MM.1S (cell line): ENCODE measurements around the gene PKP2.
"Not testable (repeated sequence)": the region's sequence is repeated elsewhere in the genome, so short reads cannot be mapped to it uniquely, and the experiment has no call there.

ENCODE experiments used
- DNase-seq: peaks from one replicate; pipeline ENCODE4 v3.0.0-alpha.2; 2015
- H2AFZ ChIP-seq: fragments of 300-600 bp; sonication (generic); 2 replicates; pipeline ENCODE4 v1.6.0; 2016; ENCODE audit warnings: antibody characterized with exemption, low read length
- H3F3A ChIP-seq: fragments of 300-600 bp; sonication (generic); 2 replicates; pipeline ENCODE4 v1.6.1; 2016; ENCODE audit warnings: mild to moderate bottlenecking, antibody characterized with exemption, low read length, moderate library complexity, mixed read lengths; ENCODE audit not compliant: insufficient read depth
- H3K27ac ChIP-seq: fragments of 300-600 bp; sonication (generic); 2 replicates; pipeline ENCODE4 v1.5.1; 2016; ENCODE audit warnings: mild to moderate bottlenecking, low read length
- H3K27me3 ChIP-seq: fragments of 300-600 bp; sonication (generic); replicated peaks from 2 replicates; pipeline ENCODE4 v1.6.0; 2016; ENCODE audit warnings: low read length; ENCODE audit not compliant: insufficient read depth
- H3K36me3 ChIP-seq: fragments of 300-600 bp; sonication (generic); replicated peaks from 2 replicates; pipeline ENCODE4 v1.6.1; 2016; ENCODE audit warnings: mild to moderate bottlenecking, low read length, mixed read lengths; ENCODE audit not compliant: insufficient read depth
- H3K4me1 ChIP-seq: fragments of 300-600 bp; sonication (generic); 2 replicates; pipeline ENCODE4 v1.6.1; 2016; ENCODE audit warnings: low read length, mixed read lengths
- H3K4me2 ChIP-seq: fragments of 300-600 bp; sonication (generic); 2 replicates; pipeline ENCODE4 v1.6.0; 2016; ENCODE audit warnings: low read depth, low read length
- H3K4me3 ChIP-seq: fragments of 300-600 bp; sonication (generic); 2 replicates; pipeline ENCODE4 v1.5.1; 2016; ENCODE audit warnings: low read length, mixed read lengths
- H3K79me2 ChIP-seq: fragments of 300-600 bp; sonication (generic); 2 replicates; pipeline ENCODE4 v1.6.1; 2016; ENCODE audit warnings: mixed run types, low read length, mixed read lengths
- H3K9ac ChIP-seq: fragments of 300-600 bp; sonication (generic); 2 replicates; pipeline ENCODE4 v1.6.1; 2016; ENCODE audit warnings: low read length, mixed read lengths
- H3K9me2 ChIP-seq: fragments of 300-600 bp; sonication (generic); replicated peaks from 2 replicates; pipeline ENCODE4 v1.6.1; 2016; ENCODE audit warnings: mild to moderate bottlenecking, low read length, mixed read lengths; ENCODE audit not compliant: insufficient read depth
- H3K9me3 ChIP-seq: fragments of 300-600 bp; sonication (generic); replicated peaks from 2 replicates; pipeline ENCODE4 v1.6.1; 2016; ENCODE audit warnings: mild to moderate bottlenecking, low read length, mixed read lengths; ENCODE audit not compliant: insufficient read depth
- H4K20me1 ChIP-seq: fragments of 300-600 bp; sonication (generic); 2 replicates; pipeline ENCODE4 v1.6.1; 2016; ENCODE audit warnings: mild to moderate bottlenecking, low read length, moderate library complexity, mixed read lengths; ENCODE audit not compliant: insufficient read depth
- CTCF ChIP-seq: fragments of 300-600 bp; sonication (generic); IDR thresholded peaks from 2 replicates; pipeline ENCODE4 v1.5.1; 2016; ENCODE audit warnings: antibody characterized with exemption, low read length, mixed read lengths
- EZH2 ChIP-seq: fragments of 300-600 bp; sonication (generic); optimal IDR thresholded peaks from 2 replicates; pipeline ENCODE3; 2017; ENCODE audit warnings: low read depth, mild to moderate bottlenecking, antibody characterized with exemption, low read length, mixed read lengths
- EZH2phosphoT487 ChIP-seq: fragments of 300-600 bp; sonication (generic); IDR thresholded peaks from 2 replicates; pipeline ENCODE4 v1.6.1; 2018; ENCODE audit warnings: antibody characterized with exemption, low read length

PKP2 gene

DNA sequence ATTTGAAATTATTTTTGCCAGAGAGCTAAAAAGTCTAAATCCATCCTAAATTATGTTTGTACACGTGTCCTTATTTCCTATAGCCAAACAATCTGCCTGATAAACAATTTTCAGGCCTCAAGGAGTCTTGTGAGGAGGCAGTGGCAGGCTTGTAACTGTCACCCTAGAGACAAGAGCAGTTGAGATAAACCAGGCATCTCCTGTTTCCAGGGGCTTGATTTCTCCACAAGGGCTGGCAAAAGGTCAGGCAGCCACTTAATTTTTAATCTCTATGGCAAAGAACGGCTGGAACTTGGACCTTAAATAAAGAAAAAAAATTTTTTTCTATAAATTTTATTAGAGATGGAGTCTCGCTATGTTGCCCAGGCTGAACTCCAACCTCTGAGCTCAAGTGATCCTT lies 15.5 kb downstream of the PKP2 start:
- H4K20me1 ChIP-seq, result peaks cover under 1% of the 10 kb centered on the region; the same call in 1 of the 2 replicates
- TF ChIP-seq EZH2 (no peak), CTCF (no peak), EZH2phosphoT487 (no peak)

DNA sequence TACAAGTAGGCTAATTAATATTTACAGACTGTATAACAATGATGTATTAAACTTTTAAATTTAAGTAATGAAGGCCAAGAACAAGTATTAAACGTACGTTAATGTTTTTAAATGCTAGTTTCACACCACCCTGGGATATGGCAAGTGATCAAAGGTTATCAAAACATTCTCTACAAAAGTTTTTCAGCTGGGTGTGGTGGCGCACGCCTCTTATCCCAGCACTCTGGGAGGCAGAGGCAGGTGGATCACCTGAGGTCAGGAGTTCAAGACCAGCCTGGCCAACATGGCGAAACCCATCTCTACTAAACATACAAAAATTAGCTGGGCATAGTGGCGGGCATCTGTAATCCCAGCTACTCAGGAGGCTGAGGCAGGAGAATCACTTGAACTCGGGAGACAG lies 17.5 kb downstream of the PKP2 start:
- H3K27me3 ChIP-seq, DNase-seq, H3F3A ChIP-seq, H3K9ac ChIP-seq, H3K4me3 ChIP-seq, H2AFZ ChIP-seq, H4K20me1 ChIP-seq, H3K27ac ChIP-seq, H3K4me2 ChIP-seq, H3K9me3 ChIP-seq, H3K9me2 ChIP-seq: not testable (repeated sequence)
- Histone ChIP-seq H3K36me3 (peaks cover 23% of the 10 kb centered on the region), H3K4me1 (peaks cover 41% of the 10 kb centered on the region), H3K79me2 (peaks cover 100% of the 10 kb centered on the region)

More for the DNA sequence above, 15.5 kb downstream of the PKP2 start:
- DNase-seq, result no peak
- Histone ChIP-seq H3K4me2 (no peak overlapping the region), H3K9ac (no peak overlapping the region), H3K9me2 (no peaks in the 10 kb centered on the region), H3K79me2 (peaks cover 92% of the 10 kb centered on the region), H2AFZ (no peak overlapping the region), H3K36me3 (peaks cover 15% of the 10 kb centered on the region), H3K4me3 (no peak overlapping the region), H3K9me3 (no peaks in the 10 kb centered on the region), H3K27ac (no peak overlapping the region), H3F3A (peaks cover 15% of the 10 kb centered on the region), H3K27me3 (no peaks in the 10 kb centered on the region), H3K4me1 (peaks cover 39% of the 10 kb centered on the region)

- Histone ChIP-seq H3K36me3 (peaks cover 23% of the 10 kb centered on the region), H3K27me3 (no peaks in the 10 kb centered on the region), H3K27ac (no peak overlapping the region), H4K20me1 (peaks cover 10% of the 10 kb centered on the region; the same call in 1 of the 2 replicates), H3K9me2 (no peaks in the 10 kb centered on the region), H3F3A (no peaks in the 10 kb centered on the region), H3K79me2 (peaks cover 100% of the 10 kb centered on the region), H2AFZ (no peak overlapping the region), H3K9ac (no peak overlapping the region), H3K9me3 (no peaks in the 10 kb centered on the region), H3K4me2 (no peak overlapping the region), H3K4me1 (peaks cover 36% of the 10 kb centered on the region), H3K4me3 (no peak overlapping the region)
- TF ChIP-seq EZH2 (no peak), CTCF (no peak), EZH2phosphoT487 (no peak)
- no peak for DNase-seq
Observed at GRCh38 chr12:32877601-32878459, 18.7 kb downstream of the PKP2 start.

DNA sequence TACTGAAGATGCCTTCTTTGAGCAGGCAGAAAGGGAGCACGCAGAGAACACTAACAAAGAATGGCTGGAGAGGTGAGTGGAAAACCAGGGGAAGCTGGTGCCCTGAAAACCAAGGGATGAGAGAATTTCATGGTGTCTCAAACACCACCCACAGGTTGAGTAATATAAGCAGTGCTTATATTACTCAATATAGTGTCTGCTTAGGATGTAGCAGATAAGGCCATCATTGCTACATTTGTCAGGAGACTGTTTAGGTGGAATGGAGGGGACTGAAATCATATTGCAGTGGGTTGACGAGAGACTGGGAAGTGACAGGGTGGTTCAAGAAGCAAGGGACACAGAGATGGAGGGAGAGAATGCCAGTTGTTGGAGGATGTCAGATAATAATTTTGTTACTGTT lies 20.6 kb downstream of the PKP2 start:
- Histone ChIP-seq H3K27me3 (no peaks in the 10 kb centered on the region), H3K4me2 (peak overlapping the region; percentile 10; the same call in 1 of the 2 replicates), H3K27ac (no peak overlapping the region), H3F3A (no peaks in the 10 kb centered on the region), H3K9me2 (no peaks in the 10 kb centered on the region), H3K9ac (no peak overlapping the region), H3K79me2 (peaks cover 99% of the 10 kb centered on the region), H4K20me1 (peaks cover 10% of the 10 kb centered on the region; the same call in 1 of the 2 replicates), H3K4me3 (no peak overlapping the region), H3K36me3 (peaks cover 28% of the 10 kb centered on the region), H3K4me1 (peaks cover 29% of the 10 kb centered on the region), H2AFZ (no peak overlapping the region), H3K9me3 (no peaks in the 10 kb centered on the region)
- no peak for DNase-seq
- no peak for TF ChIP-seq CTCF
- no peak for TF ChIP-seq EZH2
- TF ChIP-seq EZH2phosphoT487, result no peak
